RPMI8226 (cell line): ENCODE results near the gene HPGDS.
"Not testable (repeated sequence)": the region's sequence is repeated elsewhere in the genome, so short reads cannot be mapped to it uniquely, and the experiment has no call there.

Experiments
- DNase-seq: peaks from one replicate; pipeline ENCODE4 v3.0.0-alpha.2; 2015

HPGDS gene

GRCh38 chr4:94356444-94356843 lies 13.8 kb upstream of the HPGDS start:
- no peak for DNase-seq

- DNase-seq = no peak
These were observed 11.8 kb upstream of the HPGDS start for GRCh38 chr4:94354474-94354896.

GRCh38 chr4:94352996-94353395 lies 10.4 kb upstream of the HPGDS start:
- no peak for DNase-seq

GRCh38 chr4:94352163-94352562 lies 9.5 kb upstream of the HPGDS start:
- DNase-seq = no peak

GRCh38 chr4:94351319-94351718 lies 8.7 kb upstream of the HPGDS start:
- no peak for DNase-seq

- no peak for DNase-seq
These were observed 7.5 kb upstream of the HPGDS start for GRCh38 chr4:94350095-94350494.

GRCh38 chr4:94349193-94349592 lies 6.6 kb upstream of the HPGDS start:
- no peak for DNase-seq

GRCh38 chr4:94348666-94349065 lies 6.0 kb upstream of the HPGDS start:
- DNase-seq = no peak

- DNase-seq = no peak
These were observed 3.9 kb upstream of the HPGDS start for GRCh38 chr4:94346541-94346940.

- no peak for DNase-seq
These were observed 3.3 kb upstream of the HPGDS start for GRCh38 chr4:94345969-94346368.

- no peak for DNase-seq
These were observed 2.6 kb upstream of the HPGDS start for GRCh38 chr4:94345266-94345665.

GRCh38 chr4:94344457-94344856 lies 1.8 kb upstream of the HPGDS start:
- no peak for DNase-seq

- DNase-seq = no peak
These were observed 910 bp downstream of the HPGDS start for GRCh38 chr4:94341481-94342370.

GRCh38 chr4:94339779-94340178 lies 2.9 kb downstream of the HPGDS start:
- DNase-seq = no peak

GRCh38 chr4:94338681-94339351 lies 3.8 kb downstream of the HPGDS start:
- DNase-seq = no peak

- not testable (repeated sequence) for DNase-seq
These were observed 5.8 kb downstream of the HPGDS start for GRCh38 chr4:94336791-94337190.

- DNase-seq = no peak
These were observed 6.3 kb downstream of the HPGDS start for GRCh38 chr4:94336303-94336702.

GRCh38 chr4:94334962-94335361 lies 7.7 kb downstream of the HPGDS start:
- DNase-seq = no peak

GRCh38 chr4:94334476-94334875 lies 8.2 kb downstream of the HPGDS start:
- DNase-seq = no peak

GRCh38 chr4:94333866-94334265 lies 8.8 kb downstream of the HPGDS start:
- no peak for DNase-seq

- DNase-seq = no peak
These were observed 9.5 kb downstream of the HPGDS start for GRCh38 chr4:94332983-94333590.

- no peak for DNase-seq
These were observed 12.7 kb downstream of the HPGDS start for GRCh38 chr4:94329933-94330332.

- DNase-seq = no peak
These were observed 16.8 kb downstream of the HPGDS start for GRCh38 chr4:94325835-94326234.

GRCh38 chr4:94319927-94320326 lies 22.7 kb downstream of the HPGDS start:
- not testable (repeated sequence) for DNase-seq
